Left hindlimb (tissue), 1 donor: ENCODE measurements around the gene DNAH6.
"Not testable (repeated sequence)": the region's sequence is repeated elsewhere in the genome, so short reads cannot be mapped to it uniquely, and the experiment has no call there.

Source experiments
- DNase-seq: peaks from one replicate; pipeline ENCODE4 v3.0.0-alpha.2; 2018

The DNAH6 gene

DNA sequence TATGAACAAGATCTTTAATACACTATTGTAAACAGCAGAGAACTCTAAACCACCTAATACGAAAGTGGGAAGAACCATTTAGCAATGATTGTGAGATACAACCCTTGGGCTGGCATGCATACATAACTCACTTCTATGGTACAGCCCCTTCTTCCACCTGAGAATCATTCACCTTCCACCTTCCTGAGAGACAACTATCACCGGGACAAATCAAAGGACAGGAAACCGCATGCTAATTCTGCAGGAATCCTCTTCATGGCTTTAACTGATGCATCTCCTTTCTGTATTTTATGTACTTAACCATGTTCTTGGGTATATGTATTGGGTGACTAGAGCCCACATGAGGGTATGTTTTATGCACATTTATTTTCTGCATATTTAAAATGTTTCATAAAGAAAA, 241.3 kb downstream of the DNAH6 start:
- no peak for DNase-seq

DNA sequence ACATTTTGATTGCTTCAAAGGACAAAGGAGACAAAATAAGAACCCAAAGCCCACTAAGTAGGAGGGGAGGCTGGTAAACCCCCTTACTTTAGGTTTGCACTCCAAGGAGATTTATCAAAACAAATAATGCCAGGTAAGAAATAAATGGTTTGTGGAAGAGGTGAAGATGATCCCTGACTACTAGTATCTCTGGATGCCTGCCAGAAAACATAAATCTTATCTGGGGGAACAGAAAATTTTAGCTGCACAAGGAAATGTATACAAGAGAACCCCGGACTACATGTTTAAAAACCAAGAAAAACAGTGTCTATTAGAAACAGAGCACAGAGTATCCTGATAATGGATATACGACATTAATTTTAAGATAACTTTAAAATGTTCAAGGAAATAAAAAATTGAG, 250.5 kb downstream of the DNAH6 start:
- no peak for DNase-seq

DNA sequence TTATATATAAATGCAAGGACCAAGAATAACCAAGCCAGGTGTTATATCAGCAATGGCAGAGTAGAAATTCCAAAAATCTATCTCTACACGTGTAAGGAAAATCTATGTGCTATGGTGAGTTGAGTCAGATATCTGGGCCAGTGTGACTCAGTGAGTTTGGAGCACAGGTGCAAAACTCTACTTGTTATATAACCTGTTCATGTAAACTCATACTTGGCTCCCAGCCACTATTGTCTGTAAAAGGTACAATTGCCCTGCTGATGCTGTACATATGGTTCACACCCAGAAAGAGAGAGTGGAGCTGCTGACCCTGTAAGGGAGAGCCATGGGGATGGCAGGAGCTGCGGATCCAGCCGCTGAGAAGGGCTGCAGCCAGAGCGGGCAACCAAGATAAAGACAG, 252.5 kb downstream of the DNAH6 start:
- DNase-seq, result no peak

DNA sequence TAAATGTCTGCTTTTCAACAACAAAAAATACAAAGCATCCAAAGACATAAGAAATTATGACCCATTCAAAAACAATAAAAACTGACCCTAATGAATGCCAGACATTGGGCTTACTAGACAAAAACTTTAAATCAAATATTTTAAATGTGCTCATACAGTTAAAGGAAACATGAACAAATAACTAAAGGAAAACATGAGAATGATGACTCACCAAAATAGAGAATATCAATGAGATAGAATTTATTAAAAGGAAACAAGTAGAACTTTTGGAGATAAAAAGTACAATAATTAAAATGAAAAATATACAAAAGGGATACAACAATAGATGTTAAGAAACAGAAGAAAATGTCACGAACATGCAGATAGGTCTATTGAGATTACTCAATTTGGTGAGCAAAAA, 254.0 kb downstream of the DNAH6 start:
- DNase-seq, result no peak

DNA sequence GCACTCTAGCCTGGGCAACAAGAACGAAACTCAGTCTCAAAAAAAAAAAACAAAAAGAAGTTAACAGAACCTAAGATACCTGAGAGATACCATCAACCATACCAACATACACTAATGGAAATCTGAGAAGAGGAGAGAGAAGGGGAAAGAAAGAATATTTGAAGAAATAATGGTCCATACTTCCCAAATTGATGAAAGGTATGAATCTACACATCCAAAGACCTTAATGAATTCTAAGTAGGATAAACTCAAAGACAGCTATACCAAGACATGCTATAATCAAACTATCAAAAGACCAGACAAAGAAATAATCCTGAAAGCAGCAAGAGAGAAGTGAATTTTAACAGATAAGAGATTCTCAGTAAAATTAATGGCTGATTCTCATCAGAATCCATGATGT, 255.0 kb downstream of the DNAH6 start:
- DNase-seq, result no peak

DNA sequence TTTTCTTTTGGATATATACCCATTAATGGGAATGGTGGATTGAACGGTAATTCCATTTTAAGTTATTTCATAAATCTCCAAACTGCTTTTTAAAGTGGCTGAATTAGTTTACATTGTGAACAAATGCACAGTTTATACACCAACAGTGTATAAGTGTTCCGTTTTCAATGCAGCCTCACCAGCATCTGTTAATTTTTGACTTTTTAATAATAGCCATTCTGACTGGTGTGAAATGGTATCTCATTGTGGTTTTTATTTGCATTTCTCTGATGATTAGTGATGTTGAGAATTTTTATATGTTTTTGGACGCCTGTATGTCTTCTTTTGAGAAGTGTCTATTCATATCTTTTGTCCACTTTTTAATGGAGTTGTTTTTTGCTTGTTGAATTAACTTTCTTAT, 257.3 kb downstream of the DNAH6 start:
- DNase-seq, result not testable (repeated sequence)

DNA sequence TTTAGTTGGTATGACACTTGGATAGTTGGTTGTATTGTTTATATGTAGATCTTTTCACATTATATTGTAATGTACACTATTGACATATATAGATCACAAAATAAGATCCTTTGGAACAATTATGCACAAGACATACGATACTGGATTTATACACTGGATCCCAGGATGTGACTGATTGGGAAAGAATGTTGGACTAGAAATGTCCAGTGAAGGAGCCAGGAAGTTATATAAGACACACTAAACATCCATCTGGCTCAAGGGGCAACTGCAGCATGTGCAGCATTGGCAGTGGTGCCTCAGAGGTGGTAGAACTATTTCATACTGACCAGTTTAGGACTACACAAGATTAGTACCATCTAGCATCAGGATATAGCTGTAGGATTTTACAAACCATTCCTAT, 259.7 kb downstream of the DNAH6 start:
- DNase-seq, result no peak

DNA sequence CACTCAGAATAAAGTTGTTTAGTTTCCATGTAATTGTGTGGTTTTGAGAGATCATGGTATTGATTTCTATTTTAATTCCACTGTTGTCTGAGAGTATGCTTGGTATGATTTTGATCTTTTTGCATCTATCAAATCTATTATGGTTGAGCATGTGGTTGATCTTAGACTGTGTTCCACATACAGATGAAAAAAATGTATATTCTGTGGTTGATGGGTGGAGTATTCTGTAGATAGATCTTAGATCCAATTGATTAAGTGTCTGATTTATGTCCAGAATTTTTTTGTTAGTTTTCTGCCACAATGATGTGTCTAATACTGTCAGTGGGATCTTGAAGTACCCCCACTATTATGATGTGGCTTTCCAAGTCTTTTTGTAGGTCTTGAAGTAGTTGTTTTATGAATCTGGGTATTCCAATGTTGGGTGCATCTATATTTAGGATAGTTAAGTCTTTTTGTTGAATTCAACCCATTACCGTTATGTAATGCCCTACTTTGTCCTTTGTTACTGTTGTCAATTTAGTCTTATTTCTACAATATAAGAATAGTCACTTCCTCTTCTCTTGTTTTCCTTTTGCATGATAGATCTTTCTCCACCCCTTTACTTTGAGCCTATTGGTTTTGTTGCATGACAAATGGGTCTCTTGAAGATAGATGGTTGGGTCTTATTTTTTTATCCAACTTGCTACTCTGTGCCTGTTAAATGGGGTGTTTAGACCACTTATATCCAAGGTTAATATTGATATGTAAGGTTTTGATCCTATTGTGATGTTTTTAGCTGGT, 262.8 kb downstream of the DNAH6 start:
- no peak for DNase-seq

DNA sequence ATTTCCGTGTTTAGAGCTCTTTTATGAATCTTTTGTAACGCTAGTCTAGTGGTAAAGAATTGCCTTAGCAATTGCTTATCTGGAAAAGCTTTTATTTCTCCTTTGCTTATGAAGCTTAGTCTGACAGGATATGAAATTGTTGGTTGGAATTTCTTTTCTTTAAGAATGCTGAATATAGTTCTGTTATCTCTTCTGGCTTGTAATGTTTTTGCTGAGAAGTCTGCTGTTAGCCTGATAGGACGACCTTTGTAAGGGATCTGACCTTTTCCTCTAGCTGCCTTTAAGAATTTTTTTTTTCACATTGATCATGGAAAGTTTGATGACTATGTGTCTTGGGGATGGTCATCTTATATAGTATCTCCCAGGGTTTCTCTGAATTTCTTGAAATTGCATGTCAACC, 263.5 kb downstream of the DNAH6 start:
- DNase-seq, result no peak

DNA sequence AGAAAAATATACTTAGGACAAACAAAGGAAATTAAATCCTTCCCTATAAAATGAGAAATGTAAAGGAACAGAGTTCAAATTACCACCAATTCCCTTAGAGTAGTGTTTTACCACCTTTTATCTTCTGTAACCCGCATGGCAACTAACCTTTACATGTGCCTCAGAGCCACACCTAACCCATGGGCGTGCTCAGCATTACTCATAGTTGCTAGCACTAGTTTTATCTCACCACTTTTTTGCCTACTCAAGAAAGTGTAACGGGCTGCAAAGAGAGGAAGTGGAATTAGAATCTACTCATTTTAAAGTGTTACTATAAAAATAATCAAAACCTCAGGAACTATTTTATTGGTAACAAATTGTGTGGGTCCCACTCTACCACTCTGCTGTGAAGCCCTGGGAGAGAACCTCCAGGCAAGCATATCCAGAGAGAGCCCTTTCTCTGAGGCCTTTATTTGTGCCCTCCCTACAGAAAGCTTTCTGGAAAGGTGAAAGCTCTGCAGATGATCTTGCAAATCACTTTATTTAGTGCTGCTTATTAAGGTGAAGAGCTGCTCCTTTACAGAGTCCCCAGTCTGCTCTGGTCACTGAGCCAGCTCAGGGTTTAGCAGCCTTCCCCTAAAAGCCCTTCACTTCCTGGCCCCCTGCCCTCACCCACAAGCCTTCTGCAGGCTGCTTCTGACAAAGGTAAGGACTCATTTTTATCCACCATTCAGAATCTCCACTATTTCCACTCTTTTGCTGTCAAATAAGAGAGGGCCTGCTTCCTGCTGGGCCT, 265.8 kb downstream of the DNAH6 start:
- DNase-seq, result no peak

DNA sequence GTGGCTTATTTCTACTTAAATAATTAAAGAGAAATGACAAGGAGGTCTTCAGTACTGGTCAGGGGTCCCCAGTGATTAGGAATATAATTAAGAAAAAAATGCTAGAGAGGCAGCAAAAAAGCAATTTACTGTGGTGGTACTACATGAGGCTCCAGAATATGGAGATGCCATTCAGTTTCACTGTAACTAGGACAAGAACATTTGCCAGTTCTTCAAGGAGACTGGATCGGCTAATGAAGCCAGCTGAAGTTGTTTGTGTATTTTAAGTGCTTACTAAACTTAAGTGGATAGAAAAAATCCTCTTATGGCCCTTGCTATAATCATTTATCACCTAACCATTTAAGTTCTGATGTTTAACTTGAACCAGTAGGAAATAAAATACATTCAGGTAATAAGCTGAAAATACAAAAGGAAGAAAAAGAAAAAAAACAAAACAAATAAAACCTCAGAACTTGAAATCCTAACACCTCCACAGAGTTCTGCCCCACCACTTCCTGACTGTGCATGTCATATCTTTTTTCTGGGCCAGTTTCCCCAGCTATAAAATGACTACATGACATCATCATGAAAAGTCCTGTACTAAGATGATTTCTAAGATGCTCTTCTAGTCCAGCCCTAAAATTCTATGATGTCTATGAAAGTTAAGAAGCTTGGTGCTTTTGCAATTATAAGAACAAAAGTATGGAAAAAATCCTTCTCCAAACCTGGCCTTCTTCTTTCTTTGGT, 266.6 kb downstream of the DNAH6 start:
- no peak for DNase-seq

DNA sequence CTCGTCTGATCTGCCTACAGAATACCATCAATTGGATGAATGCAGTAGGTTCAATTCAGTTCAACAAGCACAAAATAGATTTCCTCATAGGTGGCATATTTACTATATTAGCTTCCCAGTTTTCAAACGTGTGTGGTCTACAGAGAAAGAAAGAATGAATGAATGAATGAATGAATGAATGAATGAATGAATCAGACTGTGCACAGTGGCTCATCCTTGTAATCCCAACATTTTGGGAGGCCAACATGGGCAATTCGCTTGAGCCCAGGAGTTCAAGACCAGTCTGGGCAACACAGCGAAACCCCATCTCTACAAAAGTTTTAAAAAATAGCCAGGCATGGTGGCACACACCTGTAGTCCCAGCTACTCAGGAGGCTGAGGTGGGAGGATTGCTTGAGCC, 269.7 kb downstream of the DNAH6 start:
- DNase-seq, result no peak

DNA sequence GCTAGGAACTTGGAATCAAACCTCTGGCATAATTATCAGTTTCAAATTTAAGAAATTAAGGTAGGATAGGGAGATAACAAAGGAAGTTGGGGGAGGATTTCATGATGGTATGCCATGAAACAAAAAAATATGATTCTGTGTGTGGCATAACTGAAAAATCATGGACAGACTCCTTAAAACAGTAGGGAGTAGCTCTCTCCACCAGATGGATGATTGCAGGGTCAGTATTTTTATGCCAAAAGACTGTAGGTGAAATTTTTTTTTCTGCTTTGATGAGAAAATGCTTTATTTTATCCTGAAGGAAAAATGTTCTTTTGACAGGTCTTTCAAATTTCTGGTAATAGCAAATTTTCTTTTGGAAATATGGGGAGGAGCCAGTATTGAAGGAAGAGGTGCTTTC, 270.3 kb downstream of the DNAH6 start:
- DNase-seq, result no peak

DNA sequence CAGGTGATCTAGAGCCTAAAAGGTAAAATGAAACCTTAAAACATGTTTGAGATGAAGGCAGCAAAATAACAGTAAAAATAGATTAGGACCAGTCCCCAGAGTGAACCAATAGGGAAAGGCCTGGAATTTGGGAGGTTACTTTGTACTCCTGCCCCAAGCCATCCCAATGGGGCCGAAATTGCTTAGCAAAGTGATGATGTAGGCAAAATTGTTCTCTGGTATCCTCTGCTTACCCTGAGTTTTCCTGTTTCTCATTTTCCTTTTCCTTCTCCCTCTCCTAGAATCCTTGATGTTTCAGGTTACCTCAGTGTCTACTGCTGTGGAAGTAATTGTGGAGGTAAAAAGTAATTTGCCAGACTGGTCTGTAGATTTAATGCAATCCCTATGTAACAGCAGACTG, 271.7 kb downstream of the DNAH6 start:
- DNase-seq, result no peak

DNA sequence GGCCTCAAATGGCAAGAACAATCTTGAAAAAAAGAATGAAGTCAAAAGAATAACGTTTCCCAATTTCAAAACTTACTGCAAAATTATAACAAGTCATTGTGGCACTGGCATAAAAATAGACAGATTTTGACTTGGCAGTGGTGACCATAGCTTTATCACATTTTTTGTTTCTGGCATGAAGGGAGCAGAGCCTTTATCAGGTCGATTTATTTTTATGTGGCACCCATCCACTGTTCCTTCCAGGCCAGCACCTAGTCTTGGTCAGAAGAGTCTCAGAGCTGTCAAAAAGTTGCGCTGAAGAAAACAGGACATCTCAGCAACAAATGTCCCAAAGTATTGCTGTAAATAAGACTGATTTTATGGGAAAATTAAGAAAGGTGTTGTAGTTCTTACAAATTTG, 272.2 kb downstream of the DNAH6 start:
- no peak for DNase-seq

DNA sequence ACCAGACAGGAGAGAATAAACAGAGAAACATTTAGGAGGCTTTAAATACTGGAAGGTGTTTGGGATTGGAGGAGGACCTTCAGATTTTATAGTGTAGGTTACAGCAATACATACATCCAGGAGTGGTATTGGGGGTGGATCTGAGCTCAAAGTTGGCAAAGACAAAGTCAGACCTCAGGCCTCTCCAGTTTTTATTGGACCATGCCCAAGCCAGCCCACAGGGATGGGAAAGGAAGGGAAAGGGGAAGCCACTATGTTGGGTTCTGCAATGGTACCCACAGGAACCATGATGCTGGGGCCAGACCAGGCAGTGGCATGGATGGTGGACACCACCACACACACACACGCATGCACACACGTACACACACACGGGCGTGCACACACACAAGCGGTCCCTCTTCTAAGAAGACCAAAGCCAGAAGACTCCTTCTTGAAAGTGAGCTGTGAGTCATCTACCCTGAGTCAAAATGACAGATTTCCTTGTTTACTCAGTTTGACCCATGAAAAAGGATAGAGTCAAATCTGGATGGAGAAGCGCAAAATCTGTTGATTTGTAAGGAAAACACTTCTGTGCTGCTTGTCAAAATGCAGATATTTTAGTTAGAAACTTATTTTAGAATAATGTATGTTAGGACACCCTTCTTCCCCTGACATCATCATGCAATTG, 276.7 kb downstream of the DNAH6 start:
- DNase-seq, result no peak

DNA sequence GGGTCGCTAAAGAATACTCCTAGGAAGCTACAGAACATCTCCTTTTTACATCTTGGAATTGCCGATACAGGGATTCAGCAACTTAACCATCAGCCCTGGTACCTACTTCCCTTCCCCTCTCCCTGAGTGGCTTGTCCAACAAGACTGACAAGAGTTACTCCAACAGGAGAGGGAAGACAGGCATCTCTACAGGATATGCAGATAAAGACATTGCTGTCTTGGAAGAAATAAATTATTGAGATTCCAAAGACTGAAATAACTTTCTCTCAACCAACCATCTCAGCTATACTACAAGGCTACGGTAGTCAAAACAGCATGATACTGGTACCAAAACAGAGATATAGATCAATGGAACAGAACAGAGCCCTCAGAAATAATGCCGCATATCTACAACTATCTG, 277.3 kb downstream of the DNAH6 start:
- no peak for DNase-seq

DNA sequence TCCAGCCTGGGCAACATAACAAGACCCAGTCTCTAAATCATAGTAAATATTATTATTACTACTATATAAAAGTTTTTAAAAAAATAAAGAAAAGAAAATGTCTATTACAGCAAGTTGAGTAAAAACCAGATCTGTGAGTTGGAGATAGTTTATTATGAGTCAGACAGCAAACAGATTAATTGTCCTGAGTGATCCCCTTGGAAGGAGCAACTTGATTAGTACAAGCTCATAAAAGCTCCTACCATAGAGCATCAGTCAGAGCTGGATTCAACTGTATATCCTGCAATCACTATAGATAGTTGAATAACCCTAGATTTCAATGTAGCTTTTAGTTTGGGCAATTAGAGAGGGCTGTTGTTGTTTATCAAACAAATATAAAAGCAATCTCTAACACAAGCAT, 280.5 kb downstream of the DNAH6 start:
- no peak for DNase-seq

DNA sequence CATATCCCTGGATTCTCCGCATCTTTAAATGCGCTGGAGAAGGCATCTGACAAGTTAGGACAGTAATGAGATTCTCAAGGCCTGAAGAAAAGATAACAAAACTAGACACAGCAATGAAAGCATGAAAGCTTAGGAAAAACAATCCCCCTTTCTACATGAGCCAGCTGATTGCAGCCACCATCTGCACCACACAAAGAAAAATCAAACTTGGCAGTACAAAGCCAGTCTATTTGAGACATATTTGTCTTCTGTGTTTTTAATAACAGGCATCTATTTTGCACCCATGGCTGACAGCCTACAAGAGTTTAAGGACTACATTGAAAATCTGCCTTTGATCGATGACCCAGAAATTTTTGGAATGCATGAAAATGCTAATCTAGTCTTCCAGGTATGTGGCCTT, 281.0 kb downstream of the DNAH6 start:
- no peak for DNase-seq

DNA sequence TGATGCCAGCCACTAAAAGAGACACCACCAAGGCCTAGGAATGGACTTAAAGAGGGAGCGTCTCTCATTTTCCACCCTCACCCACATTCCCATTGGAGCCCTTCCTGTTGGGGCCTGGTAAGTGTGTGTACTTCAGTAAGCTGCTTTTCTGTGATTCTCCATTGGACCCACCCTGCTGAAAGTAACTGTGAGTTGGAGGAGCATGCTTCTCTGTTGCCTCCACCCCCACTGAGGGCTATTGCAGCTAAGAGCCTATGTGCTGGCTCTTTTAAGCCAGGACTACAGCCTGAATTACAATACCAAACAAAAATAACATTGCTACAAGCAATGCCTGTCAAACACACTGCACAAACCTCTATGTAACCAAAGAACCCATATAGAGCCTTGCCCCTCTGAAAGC, 283.5 kb downstream of the DNAH6 start:
- DNase-seq, result no peak

DNA sequence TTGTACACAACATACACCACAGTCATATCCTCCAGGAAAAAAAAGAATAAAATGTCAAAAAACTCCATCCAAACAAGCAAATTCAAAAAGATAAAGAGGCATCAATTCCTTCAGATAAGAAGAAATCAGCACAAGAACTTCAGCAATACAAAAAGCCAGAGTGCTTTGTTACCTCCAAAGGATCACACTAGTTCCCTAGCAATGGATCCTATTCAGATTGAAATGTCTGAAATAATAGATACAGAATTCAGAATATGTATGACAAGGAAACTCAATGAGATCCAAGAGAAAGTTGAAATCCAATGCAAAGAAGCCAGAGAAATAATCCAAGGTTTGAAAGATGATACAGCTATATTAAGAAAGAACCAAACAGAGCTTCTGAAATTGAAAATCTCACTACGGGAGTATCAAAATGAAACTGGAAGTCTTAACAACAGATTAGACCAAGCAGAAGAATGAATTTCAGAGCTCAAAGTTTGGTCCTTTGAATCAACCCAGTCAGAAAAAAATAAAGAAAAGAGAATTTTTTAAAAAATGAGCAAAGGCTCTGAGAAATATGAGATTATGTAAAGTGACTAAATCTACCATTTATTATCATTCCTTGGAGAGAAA, 284.0 kb downstream of the DNAH6 start:
- DNase-seq, result no peak

DNA sequence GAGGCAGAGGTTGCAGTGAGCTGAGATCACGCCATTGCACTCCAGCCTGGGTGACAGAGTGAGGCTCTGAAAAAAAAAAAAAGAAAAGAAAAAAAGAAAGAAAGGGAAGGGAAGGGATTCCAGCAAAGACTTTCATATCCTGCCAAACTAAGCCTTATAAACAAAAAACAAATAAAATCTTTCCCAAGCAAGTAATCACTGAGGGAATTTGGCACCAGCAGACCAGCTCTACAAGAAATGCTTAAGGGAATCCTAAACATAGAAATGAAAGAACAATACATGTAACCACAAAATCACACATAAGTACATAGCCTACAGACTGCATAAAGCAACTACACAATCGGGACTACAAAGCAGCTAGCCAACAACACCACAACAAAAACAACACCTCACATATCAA, 285.5 kb downstream of the DNAH6 start:
- no peak for DNase-seq
